HEK293T (cell line): ENCODE results near the gene SYF2.
"Not testable (repeated sequence)": the region's sequence is repeated elsewhere in the genome, so short reads cannot be mapped to it uniquely, and the experiment has no call there.

Experiments
- CTCF ChIA-PET: fragments of 350-600 bp; formaldehyde crosslinking; extraction: SDS; loops from one replicate; lab custom pipeline; 2021; ENCODE audit warnings: antibody characterized with exemption, inconsistent platforms; lab: Yijun Ruan, JAX
- POLR2A ChIA-PET: fragments of 350-600 bp; formaldehyde crosslinking; extraction: SDS; loops from one replicate; lab custom pipeline; 2020; ENCODE audit warnings: antibody characterized with exemption, inconsistent platforms; lab: Yijun Ruan, JAX
- DNase-seq: peaks from one replicate; pipeline ENCODE4 v3.0.0; 2012; ENCODE audit warnings: mixed read lengths; ENCODE audit errors: extremely low spot score
- ARNT ChIP-seq: fragments of 450-650 bp; IDR thresholded peaks from 2 replicates; pipeline ENCODE4 v1.6.1; 2017; ENCODE audit warnings: mild to moderate bottlenecking
- BHLHE40 ChIP-seq: fragments of 450-650 bp; IDR thresholded peaks from 2 replicates; pipeline ENCODE4 v1.6.1; 2016; ENCODE audit warnings: mild to moderate bottlenecking, moderate library complexity, borderline replicate concordance
- CTBP1 ChIP-seq: fragments of 450-650 bp; IDR thresholded peaks from 2 replicates; pipeline ENCODE4 v1.6.1; 2016; ENCODE audit warnings: borderline replicate concordance
- ELF4 ChIP-seq: fragments of 450-650 bp; IDR thresholded peaks from 2 replicates; pipeline ENCODE4 v1.6.1; 2017; ENCODE audit warnings: antibody characterized with exemption
- FOXA1 ChIP-seq: fragments of 450-650 bp; IDR thresholded peaks from 2 replicates; pipeline ENCODE4 v1.6.1; 2016; ENCODE audit warnings: mild to moderate bottlenecking
- FOXK2 ChIP-seq: fragments of 450-650 bp; IDR thresholded peaks from 2 replicates; pipeline ENCODE4 v1.6.1; 2016; ENCODE audit warnings: mild to moderate bottlenecking
- FOXM1 ChIP-seq: fragments of 450-650 bp; IDR thresholded peaks from 2 replicates; pipeline ENCODE4 v1.6.1; 2017; ENCODE audit warnings: mild to moderate bottlenecking, borderline replicate concordance
- HDGF ChIP-seq: fragments of 450-650 bp; IDR thresholded peaks from 2 replicates; pipeline ENCODE4 v1.6.1; 2017; ENCODE audit warnings: antibody characterized with exemption, borderline replicate concordance
- L3MBTL2 ChIP-seq: fragments of 450-650 bp; conservative IDR thresholded peaks from 2 replicates; pipeline ENCODE4 v1.6.1; 2016; ENCODE audit warnings: mild to moderate bottlenecking
- LEF1 ChIP-seq: fragments of 450-650 bp; IDR thresholded peaks from 2 replicates; pipeline ENCODE4 v1.6.1; 2017; ENCODE audit warnings: mild to moderate bottlenecking, borderline replicate concordance
- NFRKB ChIP-seq: fragments of 450-650 bp; IDR thresholded peaks from 2 replicates; pipeline ENCODE4 v1.6.1; 2016; ENCODE audit warnings: mild to moderate bottlenecking, moderate library complexity
- SP1 ChIP-seq: fragments of 450-650 bp; IDR thresholded peaks from 2 replicates; pipeline ENCODE4 v1.6.1; 2017
- SUZ12 ChIP-seq: fragments of 450-650 bp; IDR thresholded peaks from 2 replicates; pipeline ENCODE4 v1.6.1; 2016; ENCODE audit warnings: mild to moderate bottlenecking
- TARDBP ChIP-seq: fragments of 450-650 bp; IDR thresholded peaks from 2 replicates; pipeline ENCODE4 v1.6.1; 2016
- ZNF384 ChIP-seq: fragments of 450-650 bp; IDR thresholded peaks from 2 replicates; pipeline ENCODE4 v1.6.1; 2016
- TF ChIP-seq, protein P1 (sequence below): fragments of 450-650 bp; IDR thresholded peaks from 2 replicates; pipeline ENCODE4 v1.6.1; 2016

Gene SYF2

DNA sequence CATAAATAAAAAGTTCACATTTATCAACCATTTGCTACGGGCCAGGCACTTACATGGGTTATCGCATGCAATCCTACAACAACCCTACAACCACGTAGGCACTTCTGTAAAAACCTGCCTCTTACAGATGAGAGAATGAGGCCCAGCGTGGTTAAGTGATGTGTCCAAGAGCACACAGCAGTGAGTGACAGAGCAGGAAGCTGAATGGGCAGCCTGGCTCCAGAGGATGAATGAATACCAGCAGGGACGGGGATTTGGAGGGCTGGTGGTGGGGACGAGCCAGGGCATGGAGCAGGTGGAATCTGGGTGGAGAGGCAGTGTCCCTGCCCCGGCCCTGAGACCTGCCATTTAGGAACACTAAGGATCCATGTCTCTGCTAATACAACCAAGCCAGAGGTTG lies 35.5 kb downstream of the SYF2 start:
- ChIA-PET POLR2A (interaction anchor here (0.8 to 1.3 kb wide), 2 partner anchors 36 kb away, joined by 3 to 6 read pairs; partner anchors contain the start of gene SYF2), CTCF (interaction anchor here (0.8 to 1.0 kb wide), 2 partner anchors 299 to 540 kb away, joined by 4 to 7 read pairs; no protein-coding TSS in a partner anchor)
- no peak for DNase-seq
- TF ChIP-seq, protein P1, sequence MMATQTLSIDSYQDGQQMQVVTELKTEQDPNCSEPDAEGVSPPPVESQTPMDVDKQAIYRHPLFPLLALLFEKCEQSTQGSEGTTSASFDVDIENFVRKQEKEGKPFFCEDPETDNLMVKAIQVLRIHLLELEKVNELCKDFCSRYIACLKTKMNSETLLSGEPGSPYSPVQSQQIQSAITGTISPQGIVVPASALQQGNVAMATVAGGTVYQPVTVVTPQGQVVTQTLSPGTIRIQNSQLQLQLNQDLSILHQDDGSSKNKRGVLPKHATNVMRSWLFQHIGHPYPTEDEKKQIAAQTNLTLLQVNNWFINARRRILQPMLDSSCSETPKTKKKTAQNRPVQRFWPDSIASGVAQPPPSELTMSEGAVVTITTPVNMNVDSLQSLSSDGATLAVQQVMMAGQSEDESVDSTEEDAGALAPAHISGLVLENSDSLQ: peak; percentile 22; the same call in 1 of the 2 replicates
- no peak for TF ChIP-seq FOXA1

DNA sequence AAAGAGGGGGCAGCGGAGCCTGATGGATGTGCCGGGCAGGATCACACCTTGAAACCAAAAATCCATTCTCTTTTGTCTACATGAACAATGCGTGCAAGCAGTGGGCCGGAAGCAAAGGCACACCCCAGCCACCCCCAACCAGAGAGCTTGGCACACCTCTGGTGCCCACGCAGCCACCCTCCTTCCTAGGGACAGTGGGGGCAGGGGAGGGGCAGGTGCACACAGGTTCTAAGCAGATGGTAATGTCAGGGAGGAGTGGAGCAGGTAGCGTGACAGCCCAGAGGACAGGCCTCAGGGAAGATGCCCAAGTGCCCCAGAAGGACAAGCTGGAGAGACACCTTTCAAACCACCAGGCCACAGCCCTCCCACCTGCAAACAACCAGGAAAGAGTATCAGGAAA lies 36.5 kb downstream of the SYF2 start:
- POLR2A ChIA-PET: interaction anchor here (0.8 kb wide), 1 partner anchor 37 kb away, joined by 3 read pairs; the partner anchor contains the start of gene SYF2
- DNase-seq: no peak
- CTCF ChIA-PET: interaction anchor here (0.8 kb wide), 1 partner anchor 539 kb away, joined by 4 read pairs; no protein-coding TSS in a partner anchor
- TF ChIP-seq SP1: no peak
- TF ChIP-seq FOXK2: no peak
- TF ChIP-seq FOXM1: no peak
- TF ChIP-seq FOXA1: no peak

DNA sequence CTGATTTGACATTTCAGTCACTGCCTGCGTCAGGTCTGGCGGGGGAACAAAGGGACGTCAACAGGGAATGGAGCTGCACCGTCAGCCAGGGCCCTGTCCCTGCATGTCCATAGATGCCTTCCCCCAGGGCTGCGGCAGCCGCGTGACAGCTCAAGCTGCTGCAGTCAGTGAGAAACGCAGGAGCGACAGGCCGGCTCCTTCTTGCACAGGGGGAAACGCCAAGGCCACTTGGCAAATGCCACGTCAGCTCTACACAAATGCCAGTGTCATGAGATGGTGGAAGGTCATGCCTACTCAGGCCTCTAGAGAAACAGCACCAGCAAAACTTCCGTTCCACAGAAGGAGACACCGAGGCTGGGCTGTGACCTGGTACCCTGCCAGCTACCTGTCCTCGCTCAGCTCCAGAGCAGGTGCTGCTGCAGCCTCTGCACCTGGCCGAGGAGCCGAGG lies 37.7 kb downstream of the SYF2 start:
- ChIA-PET CTCF (interaction anchor here (0.5 to 0.6 kb wide), 2 partner anchors 10 to 45 kb away, joined by 3 to 4 read pairs; no protein-coding TSS in a partner anchor), POLR2A (interaction anchor here (1.2 kb wide), 1 partner anchor 38 kb away, joined by 4 read pairs; the partner anchor contains the start of gene SYF2)
- TF ChIP-seq NFRKB (no peak), FOXA1 (no peak), TARDBP (no peak), ZNF384 (no peak), FOXM1 (no peak), ARNT (no peak), BHLHE40 (no peak), HDGF (no peak)
- no peak for DNase-seq

DNA sequence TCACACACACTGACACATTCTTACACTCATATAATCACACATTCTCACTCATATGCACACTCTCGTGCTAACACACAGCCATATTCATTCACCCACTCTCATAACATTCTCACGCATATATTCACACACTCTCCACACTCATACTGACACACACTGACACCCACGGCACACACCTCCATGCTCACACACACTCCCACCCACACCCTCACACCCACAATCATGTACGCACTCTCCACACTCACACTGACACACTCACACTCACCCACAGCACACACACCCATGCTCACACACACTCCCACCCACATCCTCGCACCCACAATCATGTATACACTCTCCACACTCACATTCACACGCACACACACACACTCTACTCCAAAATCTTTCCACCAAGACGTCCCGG lies 38.2 kb downstream of the SYF2 start:
- ChIA-PET CTCF (no interaction called here), POLR2A (interaction anchor here (1.2 kb wide), 1 partner anchor 38 kb away, joined by 4 read pairs; the partner anchor contains the start of gene SYF2)
- no peak for DNase-seq
- TF ChIP-seq LEF1 (no peak), BHLHE40 (no peak), ELF4 (no peak), TARDBP (no peak), CTBP1 (no peak), ZNF384 (no peak), ARNT (no peak), FOXA1 (no peak), SUZ12 (no peak), SP1 (no peak), FOXK2 (no peak), HDGF (no peak), NFRKB (no peak), FOXM1 (no peak), L3MBTL2 (no peak)
- TF ChIP-seq, protein P1: no peak

DNA sequence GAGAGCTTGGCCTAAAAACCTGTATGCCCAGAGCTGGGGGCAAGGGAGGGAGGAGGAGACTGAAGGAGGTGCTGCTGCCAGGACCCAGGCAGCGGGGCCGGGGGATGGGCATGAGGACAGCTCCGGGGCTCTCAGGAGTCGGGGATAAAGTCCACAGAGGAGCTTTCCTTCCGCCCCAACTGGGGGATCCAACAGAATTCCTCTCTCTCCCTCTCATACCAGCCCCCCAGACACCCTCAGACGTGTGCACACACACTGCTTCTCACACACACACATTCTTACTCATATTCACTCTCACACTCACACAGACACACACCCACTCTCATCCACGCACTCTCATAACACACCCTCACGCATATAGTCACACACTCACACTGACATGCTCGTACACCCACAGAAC lies 39.1 kb downstream of the SYF2 start:
- POLR2A ChIA-PET: no interaction called here
- TF ChIP-seq FOXK2: no peak
- CTCF ChIA-PET: no interaction called here
- DNase-seq: no peak

DNA sequence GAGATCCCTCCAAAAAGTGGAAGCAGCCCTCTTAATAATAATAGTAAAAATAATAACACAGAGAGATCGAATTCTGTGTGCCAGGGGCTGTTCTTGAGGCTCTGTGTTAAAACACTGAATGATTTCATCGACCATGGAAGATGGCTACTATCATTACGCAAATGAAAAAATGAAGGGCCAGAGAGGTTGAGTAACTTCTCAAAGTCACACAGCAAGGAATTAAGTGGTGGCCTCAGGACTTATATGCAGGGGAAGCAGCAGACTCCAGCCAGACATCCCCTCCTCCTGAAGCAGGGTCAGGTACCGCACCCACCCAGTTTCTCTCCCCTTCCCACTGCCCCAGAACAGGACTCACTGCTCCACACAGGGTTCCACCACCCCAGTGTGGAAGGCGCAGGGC lies 40.1 kb downstream of the SYF2 start:
- POLR2A ChIA-PET: no interaction called here
- CTCF ChIA-PET: no interaction called here
- TF ChIP-seq SP1 (no peak), ARNT (no peak), CTBP1 (no peak), SUZ12 (no peak), HDGF (no peak), NFRKB (no peak), FOXA1 (no peak)
- TF ChIP-seq, protein P1: no peak
- DNase-seq: no peak

DNA sequence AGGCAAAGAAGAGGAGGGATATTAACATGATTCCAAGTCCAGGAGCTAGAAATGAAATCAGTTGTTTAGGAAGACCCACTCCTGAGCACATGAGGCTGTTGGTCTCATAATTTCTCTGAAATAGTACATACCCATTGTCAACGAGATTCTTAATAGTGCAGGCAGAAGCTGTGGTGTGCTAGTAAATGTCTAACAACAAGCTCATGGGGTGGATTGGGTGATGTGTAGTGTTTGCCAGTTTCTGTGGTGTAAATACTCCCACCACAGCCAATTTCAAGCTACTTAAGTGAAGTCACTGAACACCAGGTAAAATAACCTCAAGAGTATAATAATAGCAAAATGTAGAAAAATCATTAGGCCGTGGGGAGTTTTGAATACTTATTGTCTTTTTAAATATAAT lies 42.0 kb downstream of the SYF2 start:
- ChIA-PET CTCF (interaction anchor here (1.0 kb wide), 1 partner anchor 8 kb away, joined by 4 read pairs; no protein-coding TSS in a partner anchor), POLR2A (interaction anchor here (1.0 kb wide), 1 partner anchor 42 kb away, joined by 3 read pairs; the partner anchor contains the start of gene SYF2)
- TF ChIP-seq SUZ12 (no peak), BHLHE40 (no peak), L3MBTL2 (no peak), TARDBP (no peak), ZNF384 (no peak), ELF4 (no peak), LEF1 (no peak), SP1 (no peak), FOXM1 (no peak), NFRKB (no peak)
- DNase-seq: no peak

DNA sequence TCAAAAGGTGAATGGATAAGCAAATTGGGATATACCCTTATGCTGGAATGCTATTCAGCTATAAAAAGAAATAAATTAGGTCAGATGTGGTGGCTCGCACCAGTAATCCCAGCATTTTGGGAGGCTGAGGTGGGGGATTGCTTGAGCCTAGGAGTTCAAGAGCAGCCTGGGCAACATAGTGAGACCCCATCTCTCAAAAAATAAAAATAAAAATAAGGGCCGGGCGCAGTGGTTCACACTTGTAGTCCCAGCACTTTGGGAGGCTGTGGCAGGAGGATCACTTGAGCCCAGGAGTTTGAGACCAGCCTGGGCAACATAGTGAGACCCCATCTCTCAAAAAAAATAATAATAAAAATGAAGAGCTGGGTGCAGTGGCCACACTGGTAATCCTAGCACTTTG lies 44.4 kb downstream of the SYF2 start:
- DNase-seq, CTCF ChIA-PET, POLR2A ChIA-PET: not testable (repeated sequence)
